ENCODE data around the gene MIDN.

Gene MIDN

DNA sequence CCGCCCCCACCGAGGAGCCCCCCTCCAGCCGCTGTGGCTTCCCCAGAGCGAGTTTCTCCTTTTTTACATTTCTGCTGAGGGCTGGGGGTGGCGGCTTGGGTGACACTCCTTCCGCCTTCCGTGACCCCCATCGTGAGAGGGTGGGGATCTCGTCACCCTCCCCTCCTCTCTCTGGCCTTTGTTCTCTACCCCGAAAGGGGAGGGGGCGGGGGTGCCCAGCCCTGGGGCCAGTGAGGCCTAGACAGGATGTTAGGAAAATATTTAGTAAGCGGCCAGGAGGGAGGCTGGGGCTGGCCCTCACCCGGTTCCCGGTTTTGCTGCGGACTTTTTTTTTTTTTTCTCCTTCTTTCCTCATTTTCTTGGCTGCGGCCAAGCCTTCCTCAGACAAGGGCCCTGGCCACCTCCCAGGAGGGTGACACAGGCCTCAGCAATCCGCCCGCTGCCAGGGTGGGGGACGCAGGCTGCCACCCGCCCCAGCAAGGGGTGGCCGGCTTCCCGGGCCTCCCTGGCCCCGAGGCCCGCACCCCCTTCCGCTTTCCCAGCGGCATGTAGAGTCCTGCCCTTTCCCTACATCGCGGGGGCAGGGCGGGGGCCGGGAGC, 3.9 kb downstream of the MIDN start:
- 0% methylated on average over 22 of the region's 30 CpGs for WGBS (ENCODE audit: insufficient coverage)
- POLR2A ChIA-PET, result interaction anchor here (1.1 to 7.0 kb wide), 7 partner anchors 8 to 121 kb away, joined by 3 to 98 read pairs (median 7); partner anchors contain the start of genes CIRBP and FAM174C
- Histone ChIP-seq H3K9me3 (ENCODE audit: control extremely low read depth in 1 of 5, control insufficient read depth in 4 of 5, insufficient read depth in 2 of 5, low read depth in 1 of 5, low read length in 4 of 5) (no peaks in the 10 kb centered on the region), H3K4me1 (ENCODE audit: control extremely low read depth in 1 of 4, control insufficient read depth in 4 of 4, insufficient read depth in 4 of 4, low read length in 3 of 4) (peaks cover 0 to 67% (median 54%) of the 10 kb centered on the region in 4 experiments), H3K27ac (ENCODE audit: insufficient read depth in 1 of 2, low read depth in 1 of 2, low read length in 2 of 2, poor library complexity in 1 of 2, severe bottlenecking in 2 of 2) (peak overlapping the region; percentile 70 to 89), H3K4me3 (ENCODE audit: control insufficient read depth in 1 of 7, extremely low read depth in 1 of 7, insufficient read depth in 4 of 7, low read depth in 2 of 7, low read length in 6 of 7) (peak overlapping the region in 6 of 7 experiments; percentile 32 to 84 (median 78)), H3K36me3 (ENCODE audit: control insufficient read depth in 4 of 4, insufficient read depth in 4 of 4, low read length in 3 of 4) (peaks cover 3 to 41% (median 30%) of the 10 kb centered on the region in 4 experiments), H3K27me3 (replicated peaks in 2 of 5; ENCODE audit: control insufficient read depth in 4 of 5, insufficient read depth in 5 of 5, low read length in 4 of 5) (no peaks in the 10 kb centered on the region)
- CTCF ChIA-PET, result interaction anchor here (7.9 to 17.7 kb wide), 2 partner anchors 7 to 12 kb away, joined by 60 to 268 read pairs; no protein-coding TSS in a partner anchor
- DNase-seq, result peak; percentile 89 to 97 (median 97)

DNA sequence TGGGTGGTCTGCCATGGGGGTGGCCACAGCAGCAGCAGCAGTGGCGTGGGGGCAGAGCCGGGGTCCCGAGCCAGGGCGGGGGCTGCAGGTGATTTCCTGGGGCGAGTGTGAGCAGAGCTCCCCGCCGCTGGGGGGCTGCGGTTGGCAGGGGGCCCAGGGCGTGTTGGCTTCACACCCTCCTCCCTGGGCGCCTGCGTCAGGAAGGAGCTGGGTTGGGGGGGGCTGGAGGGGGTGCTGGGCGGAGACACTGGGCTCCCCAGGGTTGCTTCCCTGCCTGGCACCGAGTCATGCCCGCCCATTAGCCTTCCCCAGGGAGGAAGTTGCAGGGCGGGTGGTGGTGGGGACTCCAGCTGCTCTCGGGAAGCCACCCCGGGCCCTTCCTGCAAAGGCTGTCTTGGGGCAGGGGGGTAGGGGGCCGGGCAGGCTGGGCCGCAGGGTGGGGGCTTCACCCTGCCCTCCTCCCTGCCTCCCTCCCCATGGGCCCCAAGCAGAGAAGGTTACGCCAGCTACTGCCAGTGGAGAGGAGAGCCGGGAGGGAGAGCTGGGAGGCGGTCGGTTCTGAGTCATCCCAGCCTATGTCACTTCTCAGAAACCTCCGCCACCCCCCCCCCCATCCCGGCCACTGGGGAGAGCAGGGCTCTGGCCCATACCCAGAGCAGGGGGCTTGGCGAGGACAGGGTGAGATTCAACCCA, 4.6 kb downstream of the MIDN start:
- Histone ChIP-seq H3K9me3 (ENCODE audit: control extremely low read depth in 1 of 5, control insufficient read depth in 4 of 5, insufficient read depth in 2 of 5, low read depth in 1 of 5, low read length in 4 of 5) (no peaks in the 10 kb centered on the region), H3K27me3 (replicated peaks in 2 of 5; ENCODE audit: control insufficient read depth in 4 of 5, insufficient read depth in 5 of 5, low read length in 4 of 5) (no peaks in the 10 kb centered on the region), H3K27ac (ENCODE audit: insufficient read depth in 1 of 2, low read depth in 1 of 2, low read length in 2 of 2, poor library complexity in 1 of 2, severe bottlenecking in 2 of 2) (peak overlapping the region; percentile 70 to 89), H3K4me3 (ENCODE audit: control insufficient read depth in 1 of 7, extremely low read depth in 1 of 7, insufficient read depth in 4 of 7, low read depth in 2 of 7, low read length in 6 of 7) (peak overlapping the region in 6 of 7 experiments; percentile 40 to 84 (median 78)), H3K36me3 (ENCODE audit: control insufficient read depth in 4 of 4, insufficient read depth in 4 of 4, low read length in 3 of 4) (peaks cover 3 to 47% (median 33%) of the 10 kb centered on the region in 4 experiments), H3K4me1 (ENCODE audit: control extremely low read depth in 1 of 4, control insufficient read depth in 4 of 4, insufficient read depth in 4 of 4, low read length in 3 of 4) (peaks cover 0 to 68% (median 53%) of the 10 kb centered on the region in 4 experiments)
- peak; percentile 90 to 96 (median 96) for DNase-seq
- ChIA-PET CTCF (interaction anchor here (7.9 to 17.7 kb wide), 2 partner anchors 8 to 12 kb away, joined by 60 to 268 read pairs; no protein-coding TSS in a partner anchor), POLR2A (interaction anchor here (0.5 to 7.0 kb wide), 10 partner anchors 8 to 987 kb away, joined by 3 to 98 read pairs (median 4); partner anchors contain the start of genes CIRBP, FAM174C and POLR2E)
- WGBS (ENCODE audit: insufficient coverage), result 0% methylated on average over 6 of the region's 26 CpGs

DNA sequence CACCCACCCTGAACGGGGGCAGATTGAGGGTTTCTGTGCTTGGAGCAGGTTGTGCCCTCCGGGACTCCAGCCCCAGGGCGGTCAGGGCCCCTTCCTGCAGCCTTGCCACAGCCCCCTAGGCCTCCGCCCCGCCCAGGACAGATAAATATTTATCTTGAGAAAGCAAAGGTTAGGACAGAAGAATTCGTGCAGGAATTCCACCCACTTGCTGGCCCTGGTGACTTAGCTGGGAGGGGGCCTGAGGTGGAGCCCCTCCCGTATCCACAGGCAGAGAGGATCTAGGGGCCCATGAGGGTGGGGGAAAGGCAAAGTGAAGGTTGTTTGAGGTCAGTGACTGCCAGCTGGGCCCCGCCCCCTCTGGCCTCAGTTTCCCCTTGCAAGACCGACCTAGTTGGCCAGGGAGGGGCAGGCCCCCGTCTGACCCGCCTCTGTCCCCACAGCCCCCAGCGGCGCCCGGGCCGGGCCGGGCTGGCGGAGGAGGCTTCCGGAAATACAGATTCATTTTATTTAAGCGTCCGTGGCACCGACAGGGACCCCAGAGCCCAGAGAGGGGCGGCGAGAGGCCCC, 5.2 kb downstream of the MIDN start:
- POLR2A ChIA-PET, result interaction anchor here (0.5 to 7.0 kb wide), 10 partner anchors 8 to 986 kb away, joined by 3 to 98 read pairs (median 4); partner anchors contain the start of genes CIRBP, FAM174C and POLR2E

DNA sequence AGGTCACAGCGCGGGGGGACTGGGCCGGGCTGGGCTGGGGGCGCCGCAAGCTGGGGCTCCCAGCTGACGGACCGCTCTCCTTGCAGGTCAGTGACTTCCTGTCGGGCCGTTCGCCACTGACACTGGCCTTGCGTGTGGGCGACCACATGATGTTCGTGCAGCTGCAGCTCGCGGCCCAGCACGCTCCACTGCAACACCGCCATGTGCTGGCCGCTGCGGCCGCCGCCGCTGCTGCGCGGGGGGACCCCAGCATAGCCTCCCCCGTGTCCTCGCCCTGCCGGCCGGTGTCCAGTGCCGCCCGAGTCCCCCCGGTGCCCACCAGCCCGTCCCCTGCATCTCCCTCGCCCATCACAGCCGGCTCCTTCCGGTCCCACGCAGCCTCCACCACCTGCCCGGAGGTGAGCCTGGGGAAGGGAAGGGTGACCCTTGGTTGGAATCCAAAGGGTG, 5.7 kb downstream of the MIDN start:
- POLR2A ChIA-PET, result interaction anchor here (1.4 to 7.0 kb wide), 3 partner anchors 10 to 129 kb away, joined by 3 to 98 read pairs (median 11); partner anchors contain the start of gene CIRBP
- Histone ChIP-seq H3K27me3 (replicated peaks in 2 of 5; ENCODE audit: control insufficient read depth in 4 of 5, insufficient read depth in 5 of 5, low read length in 4 of 5) (no peaks in the 10 kb centered on the region), H3K27ac (ENCODE audit: insufficient read depth in 1 of 2, low read depth in 1 of 2, low read length in 2 of 2, poor library complexity in 1 of 2, severe bottlenecking in 2 of 2) (peak overlapping the region in 1 of 2 experiments; percentile 89), H3K4me1 (ENCODE audit: control extremely low read depth in 1 of 4, control insufficient read depth in 4 of 4, insufficient read depth in 4 of 4, low read length in 3 of 4) (peaks cover 0 to 74% (median 63%) of the 10 kb centered on the region in 4 experiments), H3K36me3 (ENCODE audit: control insufficient read depth in 4 of 4, insufficient read depth in 4 of 4, low read length in 3 of 4) (peaks cover 3 to 52% (median 36%) of the 10 kb centered on the region in 4 experiments), H3K9me3 (ENCODE audit: control extremely low read depth in 1 of 5, control insufficient read depth in 4 of 5, insufficient read depth in 2 of 5, low read depth in 1 of 5, low read length in 4 of 5) (no peaks in the 10 kb centered on the region), H3K4me3 (ENCODE audit: control insufficient read depth in 1 of 7, extremely low read depth in 1 of 7, insufficient read depth in 4 of 7, low read depth in 2 of 7, low read length in 6 of 7) (peak overlapping the region in 4 of 7 experiments; percentile 6 to 84 (median 66))
- CTCF ChIA-PET, result interaction anchor here (7.9 to 17.7 kb wide), 2 partner anchors 9 to 11 kb away, joined by 60 to 268 read pairs; no protein-coding TSS in a partner anchor
- DNase-seq, result no peak
- 89% methylated on average over 37 of the region's 37 CpGs for WGBS (ENCODE audit: insufficient coverage)

More for the DNA sequence above, 5.2 kb downstream of the MIDN start:
- Histone ChIP-seq H3K36me3 (ENCODE audit: control insufficient read depth in 4 of 4, insufficient read depth in 4 of 4, low read length in 3 of 4) (peaks cover 3 to 52% (median 36%) of the 10 kb centered on the region in 4 experiments), H3K9me3 (ENCODE audit: control extremely low read depth in 1 of 5, control insufficient read depth in 4 of 5, insufficient read depth in 2 of 5, low read depth in 1 of 5, low read length in 4 of 5) (no peaks in the 10 kb centered on the region), H3K27me3 (replicated peaks in 2 of 5; ENCODE audit: control insufficient read depth in 4 of 5, insufficient read depth in 5 of 5, low read length in 4 of 5) (no peaks in the 10 kb centered on the region), H3K4me3 (ENCODE audit: control insufficient read depth in 1 of 7, extremely low read depth in 1 of 7, insufficient read depth in 4 of 7, low read depth in 2 of 7, low read length in 6 of 7) (peak overlapping the region in 6 of 7 experiments; percentile 40 to 84 (median 66)), H3K27ac (ENCODE audit: insufficient read depth in 1 of 2, low read depth in 1 of 2, low read length in 2 of 2, poor library complexity in 1 of 2, severe bottlenecking in 2 of 2) (peak overlapping the region; percentile 70 to 89), H3K4me1 (ENCODE audit: control extremely low read depth in 1 of 4, control insufficient read depth in 4 of 4, insufficient read depth in 4 of 4, low read length in 3 of 4) (peaks cover 0 to 69% (median 58%) of the 10 kb centered on the region in 4 experiments)
- CTCF ChIA-PET, result interaction anchor here (7.9 to 17.7 kb wide), 2 partner anchors 9 to 11 kb away, joined by 60 to 268 read pairs; no protein-coding TSS in a partner anchor
- DNase-seq, result no peak
- WGBS (ENCODE audit: insufficient coverage), result 34% methylated on average over 20 of the region's 23 CpGs

DNA sequence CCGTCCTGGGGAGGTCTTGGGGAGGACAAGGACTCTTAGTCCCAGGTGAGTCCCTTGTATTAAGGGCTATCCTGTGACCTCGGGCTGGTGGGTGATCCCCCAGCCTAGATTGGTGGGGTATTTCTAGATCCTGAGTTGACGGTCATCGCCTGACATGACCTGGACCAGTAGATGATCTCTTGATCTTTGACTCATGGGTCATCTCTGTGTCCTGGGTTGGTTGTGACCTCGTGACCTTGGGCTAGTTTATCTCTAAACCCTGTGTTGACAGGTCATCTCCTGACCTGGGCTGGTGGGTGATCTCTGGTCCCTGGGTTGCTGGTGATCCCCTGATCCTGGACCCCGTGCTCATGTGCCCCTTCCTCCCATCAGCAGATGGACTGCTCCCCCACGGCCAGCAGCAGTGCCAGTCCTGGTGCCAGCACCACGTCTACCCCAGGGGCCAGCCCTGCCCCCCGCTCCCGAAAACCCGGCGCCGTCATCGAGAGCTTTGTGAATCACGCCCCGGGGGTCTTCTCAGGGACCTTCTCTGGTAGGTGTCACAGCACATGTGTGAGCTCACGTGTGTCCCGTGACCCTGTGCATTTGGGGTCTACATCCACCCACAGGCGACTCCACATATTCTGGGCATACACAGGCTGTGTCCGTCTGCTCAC, 6.3 kb downstream of the MIDN start:
- Histone ChIP-seq H3K27ac (ENCODE audit: insufficient read depth in 1 of 2, low read depth in 1 of 2, low read length in 2 of 2, poor library complexity in 1 of 2, severe bottlenecking in 2 of 2) (peak overlapping the region in 1 of 2 experiments; percentile 14), H3K27me3 (replicated peaks in 2 of 5; ENCODE audit: control insufficient read depth in 4 of 5, insufficient read depth in 5 of 5, low read length in 4 of 5) (no peaks in the 10 kb centered on the region), H3K4me3 (ENCODE audit: control insufficient read depth in 1 of 7, extremely low read depth in 1 of 7, insufficient read depth in 4 of 7, low read depth in 2 of 7, low read length in 6 of 7) (peak overlapping the region in 3 of 7 experiments; percentile 6 to 84 (median 61)), H3K36me3 (ENCODE audit: control insufficient read depth in 4 of 4, insufficient read depth in 4 of 4, low read length in 3 of 4) (peaks cover 3 to 52% (median 36%) of the 10 kb centered on the region in 4 experiments), H3K4me1 (ENCODE audit: control extremely low read depth in 1 of 4, control insufficient read depth in 4 of 4, insufficient read depth in 4 of 4, low read length in 3 of 4) (peaks cover 0 to 80% (median 68%) of the 10 kb centered on the region in 4 experiments), H3K9me3 (ENCODE audit: control extremely low read depth in 1 of 5, control insufficient read depth in 4 of 5, insufficient read depth in 2 of 5, low read depth in 1 of 5, low read length in 4 of 5) (no peaks in the 10 kb centered on the region)
- POLR2A ChIA-PET, result interaction anchor here (7.0 kb wide), 1 partner anchor 13 kb away, joined by 98 read pairs; the partner anchor contains the start of gene CIRBP
- WGBS (ENCODE audit: insufficient coverage), result 98% methylated on average over 17 of the region's 20 CpGs
- CTCF ChIA-PET, result interaction anchor here (7.9 to 17.7 kb wide), 2 partner anchors 10 kb away, joined by 60 to 268 read pairs; no protein-coding TSS in a partner anchor
- no peak for DNase-seq

All from common myeloid progenitor, CD34-positive (primary cell).